Measurements from ENCODE around the gene PLA2G15. TPM values are rescaled to one million over a fixed set of nuclear protein-coding genes. Genes with fewer than 3 reads are reported as not detected.

Gene PLA2G15
- total RNA-seq, 1 experiment from 2014 or later = 14.8 TPM

DNA sequence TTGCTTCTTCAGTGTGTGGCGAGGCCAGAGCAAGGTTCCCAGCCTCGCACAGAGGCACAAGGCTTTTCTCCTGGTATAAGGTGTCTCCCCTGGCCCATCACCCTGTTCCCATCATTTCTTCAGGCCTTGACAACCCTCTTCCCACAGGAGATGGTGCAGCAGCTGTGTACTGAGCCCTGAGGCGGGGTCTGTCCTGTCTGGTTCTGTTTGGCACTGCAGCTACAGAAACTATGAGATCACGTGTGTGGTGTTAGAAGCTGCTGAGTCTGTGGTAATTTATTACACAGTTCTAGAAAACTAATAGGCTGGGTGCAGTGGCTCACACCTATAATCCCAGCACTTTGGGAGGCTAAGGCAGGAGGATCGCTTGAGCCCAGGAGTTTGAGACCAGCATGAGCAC is 7.2 kb downstream of the PLA2G15 start:
- no peak for DNase-seq (ENCODE audit: low spot score)

GRCh38 chr16:68253721-68254120 is 8.5 kb downstream of the PLA2G15 start:
- DNase-seq (ENCODE audit: low spot score) = no peak

- no peak for DNase-seq (ENCODE audit: low spot score)
Observed at GRCh38 chr16:68255712-68256111, 10.5 kb downstream of the PLA2G15 start.

DNA sequence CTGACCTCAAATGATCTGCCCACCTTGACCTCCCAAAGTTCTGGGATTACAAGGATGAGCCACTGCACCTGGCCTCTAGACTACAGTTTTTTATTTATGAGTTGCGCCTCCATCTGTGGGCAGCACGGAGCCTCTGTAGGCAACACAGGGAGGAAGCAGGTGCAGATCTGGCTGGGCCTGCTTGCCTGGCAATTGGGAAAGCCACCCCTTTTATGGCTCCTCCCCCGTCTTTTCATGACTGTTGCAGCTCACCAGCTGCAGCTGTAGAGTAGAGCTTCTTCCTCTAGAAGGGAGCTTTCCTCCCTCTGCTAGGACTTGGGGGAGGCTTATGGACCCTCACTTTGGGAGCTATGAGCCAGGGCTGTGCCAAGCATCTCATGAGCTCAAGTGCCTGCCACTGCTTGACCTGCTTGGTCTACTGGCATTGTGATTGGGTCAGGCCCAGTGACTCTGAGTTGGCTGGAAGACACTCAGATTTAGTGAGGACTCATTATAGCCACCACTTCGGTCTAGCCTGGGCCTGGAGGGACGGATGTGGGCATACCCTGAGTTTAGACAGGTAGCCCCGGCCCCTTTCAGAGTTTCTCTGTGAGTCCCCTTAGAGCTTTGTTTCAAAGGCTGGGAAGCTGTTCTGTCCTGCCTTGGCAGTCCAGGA is 12.2 kb downstream of the PLA2G15 start:
- DNase-seq (ENCODE audit: low spot score) = no peak

DNA sequence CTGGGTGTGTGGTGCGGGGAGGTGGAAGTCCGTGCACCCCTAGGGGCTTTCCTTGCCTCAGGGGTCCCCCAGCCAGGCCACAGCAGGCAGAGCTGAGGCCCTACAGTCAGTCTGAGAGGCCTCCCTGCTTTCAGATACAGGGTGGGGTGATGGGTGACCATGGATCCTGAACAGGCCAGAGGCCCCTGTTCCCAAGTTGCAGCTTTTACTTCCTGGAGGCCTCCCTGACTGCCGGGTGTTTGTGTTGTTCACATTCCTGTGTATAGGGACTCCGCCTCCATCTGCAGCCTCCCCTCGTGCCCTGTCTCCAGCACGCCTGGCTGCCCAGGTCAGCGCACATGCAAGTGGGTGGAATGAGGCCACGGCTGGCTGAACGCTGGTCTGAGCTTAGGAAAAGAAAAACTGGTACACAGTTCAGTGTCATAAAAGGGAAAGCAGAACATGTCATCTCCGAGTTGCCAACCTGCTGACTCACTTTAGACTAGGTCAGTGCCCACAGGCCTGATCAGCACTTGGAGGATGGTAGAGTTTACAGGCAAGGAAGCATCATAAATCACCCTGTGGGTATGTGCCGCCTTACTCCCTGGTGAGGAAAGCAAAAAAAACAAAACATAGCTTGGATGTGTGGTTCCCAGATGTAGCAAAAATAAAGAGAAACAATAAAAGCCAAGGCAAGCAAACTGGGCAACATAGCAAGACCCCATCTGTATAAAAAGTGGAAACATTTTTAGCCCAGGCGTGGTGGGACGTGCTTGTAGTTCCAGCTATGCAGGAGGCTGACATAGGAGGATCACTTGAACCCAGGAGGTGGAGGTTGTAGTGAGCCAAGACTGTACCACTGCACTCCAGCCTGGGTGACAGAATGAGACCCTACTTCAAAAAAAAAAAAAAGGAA is 13.0 kb downstream of the PLA2G15 start:
- DNase-seq (ENCODE audit: low spot score) = peak; percentile 92

GRCh38 chr16:68259007-68259825 is 14.0 kb downstream of the PLA2G15 start:
- DNase-seq (ENCODE audit: low spot score) = no peak

DNA sequence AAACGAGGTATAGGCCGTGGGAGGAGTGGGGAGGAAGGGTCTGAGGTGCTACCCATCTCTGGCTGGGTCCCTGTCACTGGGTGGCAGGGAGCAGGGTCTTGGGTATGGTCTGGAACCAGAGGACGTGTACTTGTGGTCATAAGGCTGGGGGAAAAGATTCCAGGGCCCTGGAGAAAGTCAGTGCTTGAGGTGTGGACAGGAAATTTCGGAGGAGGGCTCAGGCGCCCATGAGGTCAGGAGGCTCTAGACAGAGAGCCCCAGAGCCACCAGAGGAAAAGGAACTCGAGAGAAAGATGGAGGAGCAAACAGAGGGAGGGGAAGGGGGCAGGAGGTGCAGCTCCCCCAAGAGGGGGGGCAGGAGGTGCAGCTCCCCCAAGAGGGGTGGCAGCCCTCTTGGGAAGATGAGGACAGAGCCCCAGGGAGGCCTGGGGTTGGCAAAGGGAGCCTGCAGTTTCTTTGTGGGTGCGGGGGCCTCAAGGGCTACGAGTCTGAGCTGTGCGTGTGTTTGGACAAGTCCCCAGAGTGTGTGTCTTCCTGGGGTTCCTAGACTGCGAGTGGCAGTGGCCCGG is 18.5 kb downstream of the PLA2G15 start:
- DNase-seq (ENCODE audit: low spot score) = no peak

DNA sequence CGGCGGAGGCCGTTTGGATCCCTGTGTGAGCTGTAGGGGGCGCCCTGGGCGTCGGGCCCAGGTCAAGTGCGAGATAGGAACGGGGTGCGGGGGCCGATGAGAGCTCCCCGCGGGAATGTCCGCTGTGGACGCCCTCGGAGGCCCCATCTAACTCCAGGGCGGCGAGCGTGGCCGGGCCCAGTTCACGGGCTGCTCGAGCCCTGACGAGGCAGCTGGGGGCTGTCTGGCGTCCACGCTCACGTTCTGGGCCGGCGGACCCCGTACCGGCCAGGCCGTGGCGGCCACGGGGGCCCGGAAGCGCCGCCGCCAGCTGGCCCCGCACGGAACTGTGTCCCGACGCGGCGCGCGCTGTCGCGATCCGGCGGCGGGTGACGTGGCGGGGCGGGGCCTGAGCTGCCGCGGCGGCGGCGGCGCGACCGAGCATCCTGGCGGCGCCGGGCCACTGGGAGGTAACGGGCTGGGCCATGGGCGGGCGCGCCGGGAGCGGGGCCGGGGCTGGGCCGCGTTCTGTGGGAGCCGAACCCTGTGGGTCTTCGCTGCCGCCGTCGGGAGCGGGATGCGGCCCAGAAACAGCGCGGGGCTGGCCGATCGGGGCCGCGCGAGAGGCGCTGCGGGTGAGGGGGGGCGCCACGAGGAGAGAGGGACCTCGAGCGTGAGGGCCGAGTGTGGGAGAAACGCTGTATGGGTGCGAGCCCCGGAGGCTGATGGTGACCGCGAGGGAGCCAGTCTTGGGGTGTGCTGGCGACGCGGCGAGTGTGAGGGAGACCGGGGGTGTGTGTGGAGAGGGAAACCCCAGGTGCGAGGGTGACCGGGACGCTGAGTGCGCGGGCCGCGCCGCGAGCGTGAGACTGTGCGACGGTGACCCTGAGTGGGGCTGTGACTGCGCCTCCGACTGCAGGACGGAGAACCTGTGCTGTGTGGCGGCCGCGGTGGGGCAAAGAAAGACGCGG is 19.2 kb downstream of the PLA2G15 start, which contains the start of gene SLC7A6:
Gene SLC7A6 (plus strand): TSS at position 399 of the 950 bp plus-strand sequence. CDS start 10,201 bp downstream, outside the sequence.
- peak; percentile 46 for DNase-seq (ENCODE audit: low spot score)

DNA sequence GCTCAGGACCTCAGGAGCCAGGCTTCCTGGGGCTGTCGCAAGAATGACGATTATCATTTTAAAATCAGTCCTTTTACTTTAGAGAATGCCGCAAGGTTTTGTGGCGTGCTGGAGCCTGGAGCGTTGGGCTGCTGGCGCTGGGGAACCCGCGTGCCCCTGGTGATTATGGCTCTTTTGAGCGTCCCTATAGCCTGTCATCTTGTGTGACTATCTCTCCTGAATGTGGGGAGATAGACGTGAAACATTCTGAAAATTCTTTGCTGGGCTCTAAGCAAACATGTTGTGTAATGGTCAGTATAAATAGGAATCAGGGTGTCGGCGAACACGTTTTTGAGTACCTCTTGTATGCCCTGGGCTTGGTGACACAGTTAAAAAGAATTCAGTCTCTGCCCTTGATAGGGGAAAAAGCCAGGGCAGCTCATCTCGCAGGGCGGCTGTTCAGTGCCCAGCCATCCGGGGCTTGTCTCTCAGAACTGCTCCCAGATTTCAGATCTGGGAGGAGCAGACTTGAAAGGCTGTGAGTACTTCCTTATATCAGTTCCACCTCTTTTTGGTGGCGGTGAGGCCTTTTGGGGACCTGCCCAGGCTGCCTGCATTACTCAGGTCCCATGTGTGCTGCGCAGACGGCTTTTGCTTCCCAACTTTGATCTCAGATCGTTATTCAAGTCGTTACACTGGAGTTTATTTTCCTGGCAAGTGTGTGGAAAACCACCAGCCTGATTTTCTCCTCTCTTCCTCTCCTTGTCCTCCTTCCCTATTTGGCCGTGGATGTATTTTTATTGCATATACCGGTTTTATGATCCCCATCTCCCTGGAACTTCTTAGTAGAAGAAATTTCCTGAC is 20.1 kb downstream of the PLA2G15 start:
- peak; percentile 48 for DNase-seq (ENCODE audit: low spot score)

GRCh38 chr16:68267612-68268405 is 22.6 kb downstream of the PLA2G15 start:
- no peak for DNase-seq (ENCODE audit: low spot score)

GRCh38 chr16:68269793-68270192 is 24.6 kb downstream of the PLA2G15 start:
- DNase-seq (ENCODE audit: low spot score) = no peak

GRCh38 chr16:68270353-68270752 is 25.2 kb downstream of the PLA2G15 start:
- no peak for DNase-seq (ENCODE audit: low spot score)

- DNase-seq (ENCODE audit: low spot score) = no peak
Observed at GRCh38 chr16:68272507-68273209, 27.5 kb downstream of the PLA2G15 start.

- no peak for DNase-seq (ENCODE audit: low spot score)
Observed at GRCh38 chr16:68273459-68273858, 28.3 kb downstream of the PLA2G15 start.

DNA sequence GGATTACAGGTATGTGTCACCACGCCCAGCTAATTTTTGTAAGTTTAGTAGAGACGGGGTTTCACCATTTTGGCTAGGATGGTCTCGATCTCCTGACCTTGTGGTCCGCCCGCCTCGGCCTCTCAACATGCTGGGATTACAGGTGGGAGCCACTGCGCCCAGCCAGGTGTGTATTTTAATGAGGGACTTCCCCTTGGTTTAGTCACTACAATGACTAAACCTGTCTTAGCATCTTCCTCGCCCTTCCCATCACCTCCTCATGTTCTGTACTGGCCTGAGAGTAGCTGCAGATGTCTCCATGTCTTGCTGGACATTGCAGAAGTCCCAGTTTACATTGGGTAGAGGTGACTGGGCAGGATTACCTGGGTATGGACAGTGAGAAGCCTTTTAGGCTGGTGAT is 28.7 kb downstream of the PLA2G15 start:
- DNase-seq (ENCODE audit: low spot score) = no peak

- DNase-seq (ENCODE audit: low spot score) = no peak
Observed at GRCh38 chr16:68274441-68274840, 29.3 kb downstream of the PLA2G15 start.

- DNase-seq (ENCODE audit: low spot score) = no peak
Observed at GRCh38 chr16:68275611-68276191, 30.5 kb downstream of the PLA2G15 start.

- no peak for DNase-seq (ENCODE audit: low spot score)
Observed at GRCh38 chr16:68276223-68276622, 31.1 kb downstream of the PLA2G15 start.
